Measurements from ENCODE around the gene C5orf15.

- TF ChIP-seq, protein P1, sequence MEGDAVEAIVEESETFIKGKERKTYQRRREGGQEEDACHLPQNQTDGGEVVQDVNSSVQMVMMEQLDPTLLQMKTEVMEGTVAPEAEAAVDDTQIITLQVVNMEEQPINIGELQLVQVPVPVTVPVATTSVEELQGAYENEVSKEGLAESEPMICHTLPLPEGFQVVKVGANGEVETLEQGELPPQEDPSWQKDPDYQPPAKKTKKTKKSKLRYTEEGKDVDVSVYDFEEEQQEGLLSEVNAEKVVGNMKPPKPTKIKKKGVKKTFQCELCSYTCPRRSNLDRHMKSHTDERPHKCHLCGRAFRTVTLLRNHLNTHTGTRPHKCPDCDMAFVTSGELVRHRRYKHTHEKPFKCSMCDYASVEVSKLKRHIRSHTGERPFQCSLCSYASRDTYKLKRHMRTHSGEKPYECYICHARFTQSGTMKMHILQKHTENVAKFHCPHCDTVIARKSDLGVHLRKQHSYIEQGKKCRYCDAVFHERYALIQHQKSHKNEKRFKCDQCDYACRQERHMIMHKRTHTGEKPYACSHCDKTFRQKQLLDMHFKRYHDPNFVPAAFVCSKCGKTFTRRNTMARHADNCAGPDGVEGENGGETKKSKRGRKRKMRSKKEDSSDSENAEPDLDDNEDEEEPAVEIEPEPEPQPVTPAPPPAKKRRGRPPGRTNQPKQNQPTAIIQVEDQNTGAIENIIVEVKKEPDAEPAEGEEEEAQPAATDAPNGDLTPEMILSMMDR (IDR thresholded peaks at IDR 0.05; ENCODE audit: low read depth, low read length, missing input control): no peak
- TF ChIP-seq TAF1 (conservative IDR thresholded peaks at IDR 0.05) (no peak), RAD21 (IDR thresholded peaks at IDR 0.05) (no peak)
These were observed 37.7 kb downstream of the C5orf15 start for GRCh38 chr5:133930813-133931090.
